Neuronal stem cell (in vitro differentiated cells): Measurements from ENCODE around the gene SLIT3.

ENCODE experiments used
- DNase-seq: peaks from one replicate; pipeline ENCODE4 v3.0.0-alpha.2; 2013; ENCODE audit warnings: low spot score
- H2AFZ ChIP-seq: one replicate; pipeline ENCODE4 v1.6.1; 2013; ENCODE audit warnings: mild to moderate bottlenecking, low read length, inconsistent platforms
- H2AK5ac ChIP-seq: 2 replicates; pipeline ENCODE4 v1.6.1; 2013; ENCODE audit warnings: low read depth, mild to moderate bottlenecking, inconsistent platforms, low read length, moderate library complexity, mixed read lengths
- H2BK120ac ChIP-seq: 2 replicates; pipeline ENCODE4 v1.6.1; 2013; ENCODE audit warnings: low read depth, mild to moderate bottlenecking, inconsistent platforms, low read length, moderate library complexity, mixed read lengths
- H2BK12ac ChIP-seq: one replicate; pipeline ENCODE4 v1.6.1; 2013; ENCODE audit warnings: low read length, inconsistent platforms
- H2BK15ac ChIP-seq: 2 replicates; pipeline ENCODE4 v1.6.1; 2013; ENCODE audit warnings: mild to moderate bottlenecking, low read length, inconsistent platforms, mixed read lengths
- H2BK5ac ChIP-seq: one replicate; pipeline ENCODE4 v1.6.1; 2013; ENCODE audit warnings: inconsistent platforms, mild to moderate bottlenecking, low read length, moderate library complexity
- H3K14ac ChIP-seq: one replicate; pipeline ENCODE4 v1.6.1; 2013; ENCODE audit warnings: low read length, inconsistent platforms
- H3K18ac ChIP-seq: 2 replicates; pipeline ENCODE4 v1.6.1; 2013; ENCODE audit warnings: low read length, inconsistent platforms
- H3K23ac ChIP-seq: 2 replicates; pipeline ENCODE4 v1.6.1; 2013; ENCODE audit warnings: low read depth, mild to moderate bottlenecking, mixed read lengths, low read length, inconsistent platforms; ENCODE audit not compliant: poor library complexity
- H3K27ac ChIP-seq: replicated peaks from 3 replicates; pipeline ENCODE4 v1.5.1; 2013; ENCODE audit warnings: low read length, inconsistent platforms
- H3K27me3 ChIP-seq, 3 experiments: 2 replicates each; pipeline ENCODE4 v1.6.1; 2013; ENCODE audit warnings: low read length in 3 of 3, mild to moderate bottlenecking in 2 of 3, inconsistent platforms in 1 of 3, low read depth in 1 of 3, mixed read lengths in 1 of 3, moderate library complexity in 1 of 3; ENCODE audit not compliant: control insufficient read depth in 3 of 3, insufficient read depth in 3 of 3
- H3K36me3 ChIP-seq, 2 donors: replicated peaks in 1 of 2; 2 replicates each; pipeline ENCODE4 v1.6.1; 2013; ENCODE audit warnings: low read length in 2 of 2; ENCODE audit not compliant: control insufficient read depth in 2 of 2, insufficient read depth in 2 of 2
- H3K4ac ChIP-seq: 2 replicates; pipeline ENCODE4 v1.6.1; 2013; ENCODE audit warnings: inconsistent platforms, mild to moderate bottlenecking, low read length, moderate library complexity
- H3K4me1 ChIP-seq, 2 donors: 1 replicate in 1 of 2; 2 replicates in 1 of 2; pipeline ENCODE4 v1.6.1; 2013; ENCODE audit warnings: low read length in 2 of 2, low read depth in 1 of 2; ENCODE audit not compliant: control insufficient read depth in 2 of 2, insufficient read depth in 1 of 2
- H3K4me2 ChIP-seq: one replicate; pipeline ENCODE4 v1.6.1; 2013; ENCODE audit warnings: mild to moderate bottlenecking, low read length, inconsistent platforms; ENCODE audit not compliant: insufficient read depth, poor library complexity, severe bottlenecking
- H3K4me3 ChIP-seq, 2 donors: 2 replicates each; pipeline ENCODE4 v1.5.1; 2013; ENCODE audit warnings: low read length in 2 of 2, mild to moderate bottlenecking in 2 of 2, inconsistent platforms in 1 of 2, moderate library complexity in 1 of 2
- H3K79me1 ChIP-seq: one replicate; pipeline ENCODE4 v1.6.1; 2013; ENCODE audit warnings: low read depth, mild to moderate bottlenecking, inconsistent platforms, low read length, moderate library complexity
- H3K9ac ChIP-seq: one replicate; pipeline ENCODE4 v1.6.1; 2013; ENCODE audit warnings: mild to moderate bottlenecking, low read depth, low read length, inconsistent platforms; ENCODE audit not compliant: poor library complexity
- H3K9me3 ChIP-seq, 2 donors: replicated peaks in 1 of 2; 2 replicates each; pipeline versions ENCODE3 to v1.6.1; 2013; ENCODE audit warnings: low read length in 2 of 2, mild to moderate bottlenecking in 2 of 2, inconsistent platforms in 1 of 2, low read depth in 1 of 2, mixed read lengths in 1 of 2, moderate library complexity in 1 of 2; ENCODE audit not compliant: control insufficient read depth in 2 of 2, insufficient read depth in 1 of 2
- H4K8ac ChIP-seq: one replicate; pipeline ENCODE4 v1.6.1; 2013; ENCODE audit warnings: low read depth, mild to moderate bottlenecking, inconsistent platforms, low read length, moderate library complexity
- H4K91ac ChIP-seq: one replicate; pipeline ENCODE4 v1.6.1; 2013; ENCODE audit warnings: low read length, low read depth, mild to moderate bottlenecking, inconsistent platforms; ENCODE audit not compliant: poor library complexity
- WGBS, 2 donors: extraction: QIAGEN DNeasy Blood & Tissue Kit; methylation state at CpG; one replicate each; pipeline ENCODE4 v1.1.7; 2013; ENCODE audit warnings: missing lambda C conversion rate in 2 of 2, mixed read lengths in 1 of 2; ENCODE audit not compliant: insufficient read length in 2 of 2, insufficient replicate concordance in 1 of 2; ENCODE audit errors: extremely low coverage in 2 of 2; 5-methylcytosine and 5-hydroxymethylcytosine counted together

Gene SLIT3

DNA sequence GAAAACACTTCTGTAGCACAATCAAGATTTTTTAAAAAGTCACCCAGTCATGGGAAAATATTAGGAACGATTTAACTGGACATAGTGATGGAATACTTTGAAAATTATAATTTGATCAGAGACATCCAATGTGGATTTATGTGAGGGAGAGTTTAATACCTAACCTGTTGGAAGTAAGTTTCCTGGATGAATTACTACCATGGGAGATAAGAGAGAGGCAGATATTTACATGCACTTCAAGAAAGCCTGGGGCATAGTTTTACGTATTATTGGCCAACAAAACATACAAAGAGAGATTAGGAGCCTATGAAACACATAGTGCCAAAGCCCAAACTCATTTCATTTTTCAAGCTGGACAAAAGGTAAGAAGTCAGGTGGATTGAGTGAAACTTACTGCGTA, 336.8 kb downstream of the SLIT3 start:
- Histone ChIP-seq H3K36me3 (no peaks in the 10 kb centered on the region), H3K14ac (no peak overlapping the region), H2BK5ac (no peak overlapping the region), H3K79me1 (no peaks in the 10 kb centered on the region), H3K9ac (no peak overlapping the region), H2BK12ac (no peak overlapping the region), H3K27ac (no peak overlapping the region), H2BK120ac (no peak overlapping the region), H4K8ac (no peak overlapping the region), H2AK5ac (no peak overlapping the region), H3K4me2 (no peak overlapping the region), H2AFZ (no peak overlapping the region), H4K91ac (no peak overlapping the region), H3K23ac (no peak overlapping the region), H3K9me3 (no peaks in the 10 kb centered on the region), H3K4me1 (peaks cover 0 to 2% of the 10 kb centered on the region in 2 donors), H3K4ac (no peak overlapping the region), H3K4me3 (no peak overlapping the region), H2BK15ac (no peak overlapping the region), H3K18ac (no peak overlapping the region), H3K27me3 (peaks cover 0 to 18% (median 0%) of the 10 kb centered on the region in 3 experiments)
- no CpG with 5 or more reads among the region's 3 CpGs for WGBS, 2 donors
- DNase-seq: no peak

DNA sequence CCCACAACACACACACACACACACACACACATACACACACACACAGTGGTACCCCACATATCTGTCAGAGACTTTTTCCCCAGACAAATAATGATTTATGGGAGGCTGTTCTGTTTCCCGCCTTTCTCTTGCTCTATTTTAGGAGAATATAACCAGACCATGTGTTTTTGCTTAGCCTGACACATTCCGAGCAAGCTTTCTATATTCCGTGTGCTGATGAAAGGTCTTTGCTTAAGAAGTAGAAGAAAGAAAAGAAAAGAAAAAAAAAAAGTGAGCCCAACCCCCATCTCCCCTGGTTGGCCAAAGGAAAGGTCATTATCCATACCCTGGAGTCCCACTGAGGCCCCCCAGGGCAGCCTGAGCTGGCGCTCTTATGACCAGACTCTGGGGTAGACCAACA, 338.6 kb downstream of the SLIT3 start:
- Histone ChIP-seq H3K14ac (no peak overlapping the region), H3K4me1 (peaks cover 0 to 2% of the 10 kb centered on the region in 2 donors), H3K4me3 (no peak overlapping the region), H3K23ac (no peak overlapping the region), H2BK15ac (no peak overlapping the region), H3K4me2 (no peak overlapping the region), H3K18ac (no peak overlapping the region), H3K79me1 (no peaks in the 10 kb centered on the region), H3K9ac (no peak overlapping the region), H3K27ac (no peak overlapping the region), H4K8ac (no peak overlapping the region), H2AFZ (no peak overlapping the region), H4K91ac (no peak overlapping the region), H2BK12ac (no peak overlapping the region), H3K36me3 (no peaks in the 10 kb centered on the region), H2BK120ac (no peak overlapping the region), H3K4ac (no peak overlapping the region), H2AK5ac (no peak overlapping the region), H2BK5ac (no peak overlapping the region), H3K27me3 (peaks cover 0 to 18% (median 0%) of the 10 kb centered on the region in 3 experiments), H3K9me3 (no peaks in the 10 kb centered on the region)
- DNase-seq: no peak
- no CpG with 5 or more reads among the region's 4 CpGs for WGBS, 2 donors

DNA sequence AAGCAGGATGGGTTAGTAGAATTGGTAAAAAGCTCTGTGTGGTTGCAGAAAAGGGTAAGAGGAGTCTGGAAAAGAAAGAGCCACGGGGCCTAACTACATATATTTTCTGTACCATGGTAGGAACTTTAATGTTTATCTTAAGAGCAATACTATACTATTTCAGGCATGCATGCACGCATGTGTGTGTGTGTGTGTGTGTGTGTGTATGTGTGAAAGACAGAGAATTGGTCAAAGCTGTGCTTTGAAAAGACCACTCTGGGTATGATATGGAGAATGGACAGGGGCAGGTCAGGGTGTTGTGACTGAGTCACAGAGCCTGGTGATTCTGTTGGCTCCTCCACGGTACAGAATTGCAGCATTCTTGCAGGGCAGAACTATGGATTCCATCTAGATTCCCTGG, 339.3 kb downstream of the SLIT3 start:
- H2BK15ac ChIP-seq: no peak overlapping the region
- H2BK12ac ChIP-seq: no peak overlapping the region
- no CpG with 5 or more reads among the region's 3 CpGs for whole genome bisulfite sequencing, 2 donors

DNA sequence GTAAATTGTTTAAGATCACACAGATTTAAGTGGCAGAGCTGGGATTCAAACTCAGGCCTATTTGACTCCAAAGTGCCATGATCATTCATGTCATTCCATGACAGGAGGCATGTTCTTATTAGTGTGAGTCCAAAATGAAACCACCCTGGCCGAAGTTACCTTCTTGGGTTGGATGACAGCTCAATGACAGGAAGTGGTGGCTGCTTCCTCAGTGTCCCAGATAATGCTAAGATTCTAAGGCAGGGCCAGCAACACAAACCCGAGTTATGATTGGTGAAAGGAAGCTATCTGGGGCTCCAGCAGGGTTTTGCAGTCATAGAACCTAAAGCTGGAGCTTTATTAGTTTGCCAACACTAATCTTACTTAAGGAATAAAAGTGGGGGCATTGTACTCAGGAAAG, 340.4 kb downstream of the SLIT3 start:
- H3K23ac ChIP-seq: no peak overlapping the region
- no peak overlapping the region for H3K14ac ChIP-seq
- no peaks in the 10 kb centered on the region for H3K9me3 ChIP-seq
- H3K27ac ChIP-seq: no peak overlapping the region
- H2BK12ac ChIP-seq: no peak overlapping the region
- H3K27me3 ChIP-seq: peaks cover 0 to 14% (median 0%) of the 10 kb centered on the region in 3 experiments
- no peaks in the 10 kb centered on the region for H3K79me1 ChIP-seq
- H2BK15ac ChIP-seq: no peak overlapping the region
- no peak for DNase-seq
- no peak overlapping the region for H4K8ac ChIP-seq
- no peak overlapping the region for H2BK5ac ChIP-seq
- no CpG with 5 or more reads among the region's 2 CpGs for WGBS, 2 donors
- no peak overlapping the region for H2AFZ ChIP-seq
- H2AK5ac ChIP-seq: no peak overlapping the region
- H3K4me3 ChIP-seq: no peak overlapping the region
- H3K9ac ChIP-seq: no peak overlapping the region
- H3K4me2 ChIP-seq: no peak overlapping the region
- peaks cover 0 to 2% of the 10 kb centered on the region in 2 donors for H3K4me1 ChIP-seq
- no peak overlapping the region for H4K91ac ChIP-seq
- no peak overlapping the region for H3K4ac ChIP-seq
- no peaks in the 10 kb centered on the region for H3K36me3 ChIP-seq
- H3K18ac ChIP-seq: no peak overlapping the region
- H2BK120ac ChIP-seq: no peak overlapping the region

More for the DNA sequence above, 339.3 kb downstream of the SLIT3 start:
- Histone ChIP-seq H3K4me2 (no peak overlapping the region), H3K79me1 (no peaks in the 10 kb centered on the region), H3K14ac (no peak overlapping the region), H3K27me3 (peaks cover 0 to 18% (median 0%) of the 10 kb centered on the region in 3 experiments), H4K8ac (no peak overlapping the region), H3K27ac (no peak overlapping the region), H3K18ac (no peak overlapping the region), H2AFZ (no peak overlapping the region), H3K4ac (no peak overlapping the region), H2BK120ac (no peak overlapping the region), H3K4me3 (no peak overlapping the region), H3K36me3 (no peaks in the 10 kb centered on the region), H3K9ac (no peak overlapping the region), H3K23ac (no peak overlapping the region), H2AK5ac (no peak overlapping the region), H3K9me3 (no peaks in the 10 kb centered on the region), H2BK5ac (no peak overlapping the region), H3K4me1 (peaks cover 0 to 2% of the 10 kb centered on the region in 2 donors), H4K91ac (no peak overlapping the region)
- DNase-seq: no peak
